ENCODE results near the gene FOXI1. TPM values are rescaled to one million over a fixed set of nuclear protein-coding genes. Genes with fewer than 3 reads are reported as not detected.
"Not testable (repeated sequence)": the region's sequence is repeated elsewhere in the genome, so short reads cannot be mapped to it uniquely, and the experiment has no call there.

FOXI1 gene
- total RNA-seq, 1 donor from 2014 or later: not detected

GRCh38 chr5:170117736-170118135 lies 12.0 kb downstream of the FOXI1 start:
- no peak for FAIRE-seq
- no peak for DNase-seq (ENCODE audit: low spot score in 2 of 2)

DNA sequence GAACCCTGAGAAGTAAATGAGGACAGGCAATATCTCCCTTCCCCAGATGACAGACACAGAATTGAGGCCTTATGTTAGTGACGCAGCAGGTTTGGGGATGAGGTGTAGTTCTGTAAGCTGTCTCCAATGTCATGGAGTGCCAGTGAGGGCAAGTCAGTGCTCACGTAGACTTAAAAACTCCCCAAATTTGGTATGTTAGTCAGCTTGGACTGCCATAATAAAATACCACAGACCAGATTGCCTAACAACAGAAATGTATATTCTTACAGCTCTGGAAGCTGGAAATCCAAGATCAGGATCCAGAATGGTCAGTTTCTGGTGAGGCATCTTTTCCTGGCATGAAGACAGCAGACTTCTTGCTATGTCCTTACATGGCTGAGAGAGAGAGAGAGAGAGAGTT lies 14.9 kb downstream of the FOXI1 start:
- FAIRE-seq (no peak), DNase-seq (ENCODE audit: low spot score in 2 of 2) (no peak)

DNA sequence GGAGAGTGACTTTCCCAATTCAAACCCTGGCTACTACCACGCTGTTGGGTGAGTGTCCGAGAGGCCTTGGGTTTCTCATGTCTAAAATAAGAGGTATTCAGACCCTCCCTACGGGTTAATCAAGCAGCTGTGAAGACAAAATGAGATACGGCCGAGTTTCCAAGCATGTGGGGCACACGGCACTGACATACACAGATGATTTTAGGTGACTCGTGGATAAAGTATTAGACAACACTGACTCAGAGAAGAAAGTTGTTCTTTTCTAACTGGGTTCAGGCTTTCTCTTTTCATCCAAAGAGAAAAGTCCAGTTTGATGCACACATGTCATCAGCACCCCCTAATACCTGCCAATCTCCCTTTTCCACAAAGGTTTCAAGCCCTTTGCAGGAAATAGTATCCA lies 15.6 kb downstream of the FOXI1 start:
- DNase-seq (ENCODE audit: low spot score in 2 of 2) (no peak), FAIRE-seq (no peak)

- DNase-seq (ENCODE audit: low spot score in 2 of 2): no peak
- FAIRE-seq: no peak
Observed at GRCh38 chr5:170126061-170126460, 20.4 kb downstream of the FOXI1 start.

DNA sequence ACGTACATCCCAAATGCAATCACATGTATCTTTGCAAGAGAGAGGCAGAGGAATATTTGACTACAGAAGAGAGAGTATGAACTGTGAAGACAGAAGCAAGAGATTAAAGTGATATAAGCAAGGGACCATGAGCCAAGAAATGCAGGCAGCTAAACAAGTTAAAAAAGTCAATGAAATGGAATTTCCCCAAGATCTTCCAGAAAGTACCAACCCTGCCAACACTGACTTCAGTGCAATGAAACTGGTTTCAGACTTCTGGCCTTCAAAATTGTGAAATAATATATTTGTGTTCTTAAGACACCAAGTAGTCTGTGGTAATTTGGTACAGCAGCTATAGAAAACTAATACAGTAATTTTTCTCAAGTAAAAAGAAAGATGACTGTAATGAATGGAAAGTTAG lies 20.9 kb downstream of the FOXI1 start:
- DNase-seq (ENCODE audit: low spot score in 2 of 2): no peak
- FAIRE-seq: no peak

DNA sequence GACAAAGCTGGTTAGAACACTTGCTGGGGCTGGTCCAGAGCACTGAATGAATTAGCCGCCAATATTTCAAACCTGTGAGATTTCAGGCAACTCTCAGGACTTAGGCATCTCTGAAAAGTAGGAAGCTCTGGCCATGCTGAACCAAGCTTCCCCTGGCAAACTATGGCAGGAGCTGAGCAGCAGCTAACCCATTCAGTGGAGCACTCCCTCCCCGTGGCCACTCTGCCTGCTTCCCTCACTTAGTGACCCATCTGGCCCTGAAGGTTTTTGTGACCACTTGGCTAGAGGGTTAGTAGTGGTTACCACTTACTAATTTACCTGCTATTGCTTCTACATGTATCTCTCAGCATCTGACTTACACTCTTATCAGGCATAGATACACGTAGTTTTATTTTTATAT lies 25.5 kb downstream of the FOXI1 start:
- DNase-seq (ENCODE audit: low spot score in 2 of 2) (no peak), FAIRE-seq (no peak)

DNA sequence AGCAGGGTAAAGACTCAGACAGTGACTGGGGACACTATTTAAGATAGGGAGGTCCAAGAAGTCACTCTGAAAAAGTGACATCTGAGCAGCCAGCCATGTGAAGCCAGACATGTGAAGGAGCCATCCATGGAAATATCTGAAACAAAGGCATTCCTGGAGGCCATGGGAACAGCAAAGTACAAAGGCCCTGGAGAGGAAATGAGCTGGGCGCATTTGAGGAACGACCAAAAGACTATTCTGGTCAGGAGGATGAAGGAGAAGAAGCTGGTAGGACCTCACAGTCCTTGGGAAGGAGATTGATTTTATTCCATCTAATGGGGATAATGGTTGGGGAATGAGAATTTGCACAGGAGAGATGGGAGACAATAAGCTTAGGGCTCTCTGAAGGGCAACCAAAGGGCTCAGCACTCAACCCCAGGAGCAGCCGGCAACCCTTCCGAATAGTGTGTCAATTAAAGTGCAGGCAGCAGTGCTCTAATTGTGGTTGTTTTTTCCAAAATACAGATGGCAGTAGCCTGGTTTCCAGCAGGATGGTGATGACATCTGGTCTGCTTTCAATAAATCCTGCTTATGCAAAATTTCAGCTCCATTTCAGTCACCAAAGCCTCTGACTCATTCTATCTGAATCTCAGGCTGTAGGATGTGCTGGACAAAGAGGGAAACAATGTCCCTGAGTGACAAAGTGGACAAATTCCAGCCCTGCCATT lies 26.7 kb downstream of the FOXI1 start:
- FAIRE-seq (no peak), DNase-seq (ENCODE audit: low spot score in 2 of 2) (no peak)

DNA sequence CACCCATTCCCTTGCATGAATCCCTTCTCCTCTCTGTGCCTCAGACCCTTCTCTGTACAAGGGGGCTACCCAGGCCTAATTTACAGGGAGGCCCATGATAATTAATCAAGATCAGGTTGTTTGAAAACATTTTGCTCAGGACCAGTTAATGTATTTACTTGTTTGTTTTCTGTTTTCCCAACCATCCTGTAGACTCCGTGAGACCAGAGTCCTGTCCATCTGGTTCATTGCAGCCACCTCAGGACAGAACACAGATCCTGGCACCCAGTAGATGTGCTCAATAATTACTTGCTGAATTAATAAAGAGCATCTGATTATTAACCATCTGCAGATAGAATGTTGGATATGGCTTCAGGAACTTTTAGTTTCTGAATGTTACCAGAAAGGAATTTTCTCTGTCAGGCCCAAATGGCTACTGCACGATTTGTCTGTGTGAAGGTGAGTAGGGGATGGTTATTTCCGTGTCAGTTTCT lies 27.3 kb downstream of the FOXI1 start:
- FAIRE-seq: no peak

GRCh38 chr5:170135796-170136490 lies 30.2 kb downstream of the FOXI1 start:
- DNase-seq (ENCODE audit: low spot score in 2 of 2) (no peak), FAIRE-seq (no peak)

More for the DNA sequence above, 27.3 kb downstream of the FOXI1 start:
- no peak for DNase-seq (ENCODE audit: low spot score in 2 of 2)

DNA sequence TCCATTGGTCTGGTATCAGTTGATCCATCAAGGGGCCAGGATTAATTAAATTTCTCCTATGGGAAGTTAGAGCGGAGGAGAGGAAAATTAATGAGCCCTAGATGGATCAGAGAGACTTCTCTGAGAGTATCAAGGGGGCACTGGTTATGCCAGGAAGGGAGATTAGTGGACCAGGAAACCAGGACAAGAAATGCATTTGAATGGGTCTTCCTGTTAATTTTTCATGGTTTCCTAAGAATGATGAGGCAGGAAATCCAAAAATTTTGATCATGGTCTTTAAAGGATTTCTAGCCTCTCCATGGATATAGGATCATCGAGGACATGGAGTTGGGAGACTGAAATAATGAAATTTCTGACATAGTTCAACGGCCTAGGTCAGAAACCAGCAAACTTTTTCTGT lies 30.8 kb downstream of the FOXI1 start:
- no peak for DNase-seq (ENCODE audit: low spot score in 2 of 2)
- FAIRE-seq: no peak

DNA sequence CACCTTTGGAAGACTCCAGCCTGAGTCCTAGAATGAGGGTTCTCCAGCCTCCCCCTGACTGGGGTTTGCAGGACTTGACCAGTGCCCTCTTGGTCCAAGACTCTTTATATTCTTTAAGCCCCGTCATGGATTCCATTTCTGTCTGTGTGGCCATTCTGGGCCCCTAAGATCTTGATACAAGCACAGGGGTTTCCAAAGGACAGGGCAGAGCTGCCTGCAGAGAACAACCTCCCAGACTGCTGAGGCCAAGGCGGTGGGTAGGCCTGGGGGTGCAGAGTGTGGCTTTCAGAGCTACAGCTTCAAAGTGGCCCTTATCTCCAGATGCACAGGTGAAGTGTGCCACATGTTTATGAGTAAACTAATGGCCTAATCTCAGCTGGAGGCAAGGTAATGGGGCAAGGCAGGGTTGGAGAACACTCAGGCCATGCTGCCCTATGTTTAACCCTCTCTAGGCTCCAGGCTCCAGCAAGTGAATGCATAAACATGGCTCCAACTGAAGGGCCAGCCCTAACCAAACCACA lies 32.1 kb downstream of the FOXI1 start:
- DNase-seq (ENCODE audit: low spot score in 2 of 2) (no peak), FAIRE-seq (no peak)

DNA sequence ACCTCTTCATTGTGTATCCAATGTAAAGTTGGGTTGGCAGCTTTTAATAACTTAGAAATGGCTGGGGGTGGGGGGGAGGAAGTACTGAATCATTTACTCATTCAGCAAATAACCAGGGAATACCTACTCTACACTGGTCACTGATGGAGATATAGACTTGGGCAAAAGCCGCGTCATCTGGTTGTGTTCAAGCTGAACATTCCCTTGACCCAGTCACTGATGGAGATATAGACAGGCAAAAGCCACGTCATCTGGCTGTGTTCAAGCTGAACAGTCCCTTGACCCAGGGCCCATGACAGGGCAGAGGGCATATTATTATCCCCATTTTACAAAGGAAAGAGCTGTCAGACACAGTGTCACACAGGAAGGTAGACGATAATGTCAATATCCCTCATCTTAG lies 32.6 kb downstream of the FOXI1 start:
- no peak for FAIRE-seq

GRCh38 chr5:170139786-170140335 lies 34.2 kb downstream of the FOXI1 start:
- DNase-seq (ENCODE audit: low spot score in 2 of 2): no peak
- no peak for FAIRE-seq

More for the DNA sequence above, 32.6 kb downstream of the FOXI1 start:
- no peak for DNase-seq (ENCODE audit: low spot score in 2 of 2)

DNA sequence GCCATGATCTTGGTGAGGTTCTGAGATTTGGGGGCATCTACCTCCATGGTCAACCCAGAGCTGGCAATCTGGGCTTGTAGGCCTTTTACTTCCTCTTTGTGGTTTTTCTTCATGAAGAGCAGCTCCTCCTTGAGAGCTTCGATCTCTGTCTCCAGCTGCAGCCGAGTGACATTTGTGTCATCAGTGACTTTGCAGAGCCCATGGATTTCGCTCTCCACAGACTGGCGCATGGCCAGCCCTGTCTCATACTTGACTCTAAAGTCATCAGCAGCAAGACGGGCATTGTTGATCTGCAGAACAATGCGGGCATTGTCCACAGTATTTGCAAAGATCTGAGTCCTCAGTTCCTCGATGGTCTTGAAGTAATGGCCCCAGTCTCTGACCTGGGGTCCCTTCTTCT lies 35.5 kb downstream of the FOXI1 start:
- not testable (repeated sequence) for FAIRE-seq; DNase-seq (ENCODE audit: low spot score in 2 of 2)

- no peak for DNase-seq (ENCODE audit: low spot score in 2 of 2)
- no peak for FAIRE-seq
Observed at GRCh38 chr5:170141636-170142035, 35.9 kb downstream of the FOXI1 start.

DNA sequence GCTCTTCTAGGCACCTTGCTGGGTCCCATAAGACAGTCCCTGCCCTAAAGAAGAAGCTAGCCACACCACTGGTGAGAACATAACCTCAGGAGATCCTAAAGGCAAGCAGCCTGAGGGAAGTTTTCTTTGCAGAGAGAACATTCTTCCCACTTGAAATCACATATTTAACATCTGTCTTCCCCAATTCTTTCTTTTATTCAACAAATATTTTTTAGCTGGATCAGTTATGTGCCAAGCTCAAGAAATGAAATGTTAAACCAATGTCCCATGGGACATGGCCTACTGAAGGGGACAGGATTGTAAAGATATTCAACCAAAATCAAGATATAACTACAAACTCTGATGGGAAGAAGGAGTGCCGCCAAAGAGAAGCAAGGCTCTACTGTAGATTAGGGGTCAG lies 36.5 kb downstream of the FOXI1 start:
- FAIRE-seq (no peak), DNase-seq (ENCODE audit: low spot score in 2 of 2) (no peak)

DNA sequence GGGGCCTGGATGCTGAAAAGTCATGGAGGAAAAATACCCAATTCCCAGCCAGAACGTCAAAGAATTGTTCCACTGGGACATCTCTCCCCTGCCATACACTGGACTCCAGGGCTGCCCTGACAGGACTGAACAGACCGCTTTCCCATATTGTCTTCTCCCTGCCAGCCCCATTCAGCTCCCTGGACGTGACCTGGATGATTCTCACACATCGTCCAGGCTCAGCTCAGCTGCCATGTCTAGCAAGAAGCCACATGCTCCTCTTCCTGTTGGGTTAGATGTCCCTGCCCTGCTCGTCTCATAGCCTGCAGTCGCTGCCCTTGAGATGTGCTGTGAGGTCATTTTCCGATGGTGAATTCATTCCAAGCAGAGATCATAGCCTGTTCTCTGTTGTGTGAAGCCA lies 37.4 kb downstream of the FOXI1 start:
- FAIRE-seq (no peak), DNase-seq (ENCODE audit: low spot score in 2 of 2) (no peak)

- DNase-seq (ENCODE audit: low spot score in 2 of 2) (no peak), FAIRE-seq (no peak)
Observed at GRCh38 chr5:170143710-170144109, 38.0 kb downstream of the FOXI1 start.

- FAIRE-seq: no peak
- no peak for DNase-seq (ENCODE audit: low spot score in 2 of 2)
Observed at GRCh38 chr5:170144286-170145023, 38.8 kb downstream of the FOXI1 start.

- FAIRE-seq (no peak), DNase-seq (ENCODE audit: low spot score in 2 of 2) (no peak)
Observed at GRCh38 chr5:170145462-170145861, 39.8 kb downstream of the FOXI1 start.
